H1 (cell line): ENCODE results near the gene FSTL4. TPM values are rescaled to one million over a fixed set of nuclear protein-coding genes. Genes with fewer than 3 reads are reported as not detected.

Source experiments
- CHD1 ChIP-seq: IDR thresholded peaks from 2 replicates; pipeline ENCODE4 v1.6.1; 2012; ENCODE audit warnings: low read depth, low read length, improper control_type of control experiment
- KDM5A ChIP-seq: fragments of 200-600 bp; IDR thresholded peaks from 2 replicates; pipeline ENCODE4 v1.7.1; 2012; ENCODE audit warnings: mild to moderate bottlenecking, low read length, inconsistent platforms, mixed read lengths
- RBBP5 ChIP-seq: IDR thresholded peaks from 2 replicates; pipeline ENCODE4 v1.7.1; 2012; ENCODE audit warnings: low read depth, mild to moderate bottlenecking, inconsistent platforms, low read length, moderate library complexity, borderline replicate concordance
- SIN3A ChIP-seq, 2 experiments: IDR thresholded peaks in 1 of 2; conservative IDR thresholded peaks in 1 of 2; 2 replicates each; pipeline ENCODE4 v1.6.1; 2011 to 2012; ENCODE audit warnings: low read length in 2 of 2, improper control_type of control experiment in 1 of 2, low read depth in 1 of 2, mild to moderate bottlenecking in 1 of 2
- SP1 ChIP-seq: IDR thresholded peaks from 2 replicates; pipeline ENCODE4 v1.6.1; 2011; ENCODE audit warnings: low read depth, low read length
- YY1 ChIP-seq: IDR thresholded peaks from 2 replicates; pipeline ENCODE4 v1.6.1; 2011; ENCODE audit warnings: low read depth, mild to moderate bottlenecking, low read length
- polyA plus RNA-seq, 7 experiments: library from polyadenylated mRNA; depleted of rRNA in 3 of 7; stranded (reverse) in 5 of 7; unstranded in 2 of 7; fragments of >200 nt in 5 of 7; fragments of 200-250 nt in 2 of 7; gene quantifications; 1 replicate in 5 of 7; 2 replicates in 1 of 7; 4 replicates in 1 of 7; pipeline versions ENCODE4 v1.2.1 to v1.2.3, GENCODE V29; 2011 to 2013; ENCODE audit warnings: missing spikeins in 2 of 7, mixed read lengths in 2 of 7
- total RNA-seq: library from RNA; stranded (reverse); fragmentation: NEBNext Ultra II Directional; extraction: Animal tissue kit (Norgen Biotek cat#: 25700); gene quantifications from 2 replicates; pipeline ENCODE4 v1.2.1, GENCODE V29; 2021

The FSTL4 gene
- total and polyA plus RNA-seq, 2 of the 8 experiments (the other 6 are each of a cell fraction or from before 2014, with no cell fraction given), result 3.1 to 4.1 TPM

DNA sequence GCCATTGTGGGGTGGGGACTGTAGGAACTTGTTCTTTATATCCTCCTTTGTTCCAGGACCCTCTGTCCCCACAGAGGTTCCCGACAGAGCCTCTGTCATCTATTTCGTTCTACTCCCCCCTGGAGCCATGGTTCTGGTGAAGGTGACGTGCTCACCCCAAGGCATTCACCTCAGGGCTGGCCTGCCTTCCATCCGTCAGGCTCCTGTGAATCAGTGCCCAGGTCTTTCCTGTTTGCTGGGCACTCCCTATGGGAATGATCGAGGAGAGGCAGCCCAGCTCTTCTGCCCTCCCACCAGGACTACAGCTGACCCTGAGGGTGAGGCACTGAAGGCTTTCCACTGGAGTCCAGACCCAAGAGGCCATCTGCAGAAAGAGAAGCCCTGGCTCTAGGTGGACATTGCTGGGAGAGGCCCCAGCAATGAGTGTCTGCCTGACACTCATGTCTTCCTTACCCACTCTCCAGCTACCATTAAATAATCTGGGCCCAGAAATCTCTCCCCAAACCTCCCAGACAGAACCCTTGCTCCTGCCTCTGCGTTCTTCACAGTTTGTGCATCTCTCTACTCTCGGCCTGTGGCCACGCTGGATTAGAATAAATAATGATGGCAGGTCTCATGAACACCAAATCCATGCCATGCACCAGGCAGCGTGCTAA is 214.2 kb downstream of the FSTL4 start (continued):
- TF ChIP-seq SIN3A (conservative IDR thresholded peaks at IDR 0.05 in 1 of 2, IDR thresholded peaks at IDR 0.05 in 1 of 2; ENCODE audit: low read depth in 1 of 2, low read length in 2 of 2) (no peak), CHD1 (no peak), YY1 (no peak), RBBP5 (no peak), KDM5A (no peak), SP1 (no peak)
